ENCODE data around the gene PLXNA2. TPM values are rescaled to one million over a fixed set of nuclear protein-coding genes. Genes with fewer than 3 reads are reported as not detected.

Gene PLXNA2
- total RNA-seq, 1 donor from 2014 or later: 0.07 TPM

- Mint-ChIP-seq H3K9me3 (no peaks in the 10 kb centered on the region), H3K36me3 (ENCODE audit: low read depth) (no peaks in the 10 kb centered on the region), H3K4me1 (ENCODE audit: low read depth) (no peaks in the 10 kb centered on the region), H3K4me3 (ENCODE audit: low read depth) (no peak overlapping the region), H3K27me3 (ENCODE audit: low read depth) (peaks cover 14% of the 10 kb centered on the region), H3K27ac (no peak overlapping the region)
- intact Hi-C loops (cut with micrococcal nuclease): no loop called here
- DNase-seq (ENCODE audit: low spot score): no peak
Measured at GRCh38 chr1:208256556-208256955, 12.4 kb upstream of the PLXNA2 start.

GRCh38 chr1:208256091-208256490 lies 11.9 kb upstream of the PLXNA2 start:
- no peaks in the 10 kb centered on the region for H3K9me3 Mint-ChIP-seq
- intact Hi-C loops (cut with micrococcal nuclease): no loop called here
- no peak overlapping the region for H3K4me3 Mint-ChIP-seq (ENCODE audit: low read depth)
- no peak for DNase-seq (ENCODE audit: low spot score)
- no peak overlapping the region for H3K27ac Mint-ChIP-seq
- peaks cover 12% of the 10 kb centered on the region for H3K27me3 Mint-ChIP-seq (ENCODE audit: low read depth)
- H3K4me1 Mint-ChIP-seq (ENCODE audit: low read depth): no peaks in the 10 kb centered on the region
- no peaks in the 10 kb centered on the region for H3K36me3 Mint-ChIP-seq (ENCODE audit: low read depth)

- peaks cover 16% of the 10 kb centered on the region for H3K27me3 Mint-ChIP-seq (ENCODE audit: low read depth)
- H3K4me3 Mint-ChIP-seq (ENCODE audit: low read depth): no peak overlapping the region
- no peaks in the 10 kb centered on the region for H3K4me1 Mint-ChIP-seq (ENCODE audit: low read depth)
- DNase-seq (ENCODE audit: low spot score): no peak
- no peaks in the 10 kb centered on the region for H3K9me3 Mint-ChIP-seq
- no peak overlapping the region for H3K27ac Mint-ChIP-seq
- intact Hi-C loops (cut with micrococcal nuclease): no loop called here
- no peaks in the 10 kb centered on the region for H3K36me3 Mint-ChIP-seq (ENCODE audit: low read depth)
Measured at GRCh38 chr1:208254862-208255261, 10.7 kb upstream of the PLXNA2 start.

GRCh38 chr1:208254376-208254775 lies 10.2 kb upstream of the PLXNA2 start:
- H3K4me3 Mint-ChIP-seq (ENCODE audit: low read depth): no peak overlapping the region
- no peak overlapping the region for H3K27ac Mint-ChIP-seq
- DNase-seq (ENCODE audit: low spot score): no peak
- H3K4me1 Mint-ChIP-seq (ENCODE audit: low read depth): no peaks in the 10 kb centered on the region
- intact Hi-C loops (cut with micrococcal nuclease): no loop called here
- peaks cover 14% of the 10 kb centered on the region for H3K27me3 Mint-ChIP-seq (ENCODE audit: low read depth)
- H3K9me3 Mint-ChIP-seq: no peaks in the 10 kb centered on the region
- no peaks in the 10 kb centered on the region for H3K36me3 Mint-ChIP-seq (ENCODE audit: low read depth)

GRCh38 chr1:208252836-208253576 lies 8.8 kb upstream of the PLXNA2 start:
- Mint-ChIP-seq H3K27me3 (ENCODE audit: low read depth) (peaks cover 15% of the 10 kb centered on the region), H3K27ac (no peak overlapping the region), H3K36me3 (ENCODE audit: low read depth) (no peaks in the 10 kb centered on the region), H3K4me3 (ENCODE audit: low read depth) (no peak overlapping the region), H3K4me1 (ENCODE audit: low read depth) (no peaks in the 10 kb centered on the region), H3K9me3 (no peaks in the 10 kb centered on the region)
- DNase-seq (ENCODE audit: low spot score): no peak
- intact Hi-C loops (cut with micrococcal nuclease): no loop called here

GRCh38 chr1:208251911-208252835 lies 8.0 kb upstream of the PLXNA2 start:
- peaks cover 15% of the 10 kb centered on the region for H3K27me3 Mint-ChIP-seq (ENCODE audit: low read depth)
- no peak overlapping the region for H3K4me3 Mint-ChIP-seq (ENCODE audit: low read depth)
- no peak overlapping the region for H3K27ac Mint-ChIP-seq
- no peaks in the 10 kb centered on the region for H3K36me3 Mint-ChIP-seq (ENCODE audit: low read depth)
- H3K9me3 Mint-ChIP-seq: no peaks in the 10 kb centered on the region
- intact Hi-C loops (cut with micrococcal nuclease): no loop called here
- no peak for DNase-seq (ENCODE audit: low spot score)
- H3K4me1 Mint-ChIP-seq (ENCODE audit: low read depth): no peaks in the 10 kb centered on the region

- no peaks in the 10 kb centered on the region for H3K9me3 Mint-ChIP-seq
- no peak for DNase-seq (ENCODE audit: low spot score)
Measured at GRCh38 chr1:208251015-208251414, 6.8 kb upstream of the PLXNA2 start.

GRCh38 chr1:208250613-208251012 lies 6.4 kb upstream of the PLXNA2 start:
- no peak overlapping the region for H3K4me3 Mint-ChIP-seq (ENCODE audit: low read depth)
- H3K9me3 Mint-ChIP-seq: no peaks in the 10 kb centered on the region
- no peak for DNase-seq (ENCODE audit: low spot score)
- no peaks in the 10 kb centered on the region for H3K4me1 Mint-ChIP-seq (ENCODE audit: low read depth)
- no peak overlapping the region for H3K27ac Mint-ChIP-seq
- H3K27me3 Mint-ChIP-seq (ENCODE audit: low read depth): peaks cover 16% of the 10 kb centered on the region
- H3K36me3 Mint-ChIP-seq (ENCODE audit: low read depth): no peaks in the 10 kb centered on the region
- intact Hi-C loops (cut with micrococcal nuclease): no loop called here

More at GRCh38 chr1:208251015-208251414, 6.8 kb upstream of the PLXNA2 start:
- no peak overlapping the region for H3K4me3 Mint-ChIP-seq (ENCODE audit: low read depth)
- no peaks in the 10 kb centered on the region for H3K4me1 Mint-ChIP-seq (ENCODE audit: low read depth)
- no peaks in the 10 kb centered on the region for H3K36me3 Mint-ChIP-seq (ENCODE audit: low read depth)
- H3K27ac Mint-ChIP-seq: no peak overlapping the region
- H3K27me3 Mint-ChIP-seq (ENCODE audit: low read depth): peaks cover 17% of the 10 kb centered on the region
- intact Hi-C loops (cut with micrococcal nuclease): no loop called here

GRCh38 chr1:208248991-208249696 lies 5.0 kb upstream of the PLXNA2 start:
- Mint-ChIP-seq H3K27me3 (ENCODE audit: low read depth) (peaks cover 23% of the 10 kb centered on the region), H3K4me1 (ENCODE audit: low read depth) (peaks cover 9% of the 10 kb centered on the region), H3K4me3 (ENCODE audit: low read depth) (no peak overlapping the region), H3K36me3 (ENCODE audit: low read depth) (no peaks in the 10 kb centered on the region), H3K9me3 (no peaks in the 10 kb centered on the region), H3K27ac (no peak overlapping the region)
- intact Hi-C loops (cut with micrococcal nuclease): no loop called here
- DNase-seq (ENCODE audit: low spot score): no peak

GRCh38 chr1:208248307-208248801 lies 4.2 kb upstream of the PLXNA2 start:
- no peaks in the 10 kb centered on the region for H3K36me3 Mint-ChIP-seq (ENCODE audit: low read depth)
- H3K27ac Mint-ChIP-seq: no peak overlapping the region
- no peak overlapping the region for H3K4me3 Mint-ChIP-seq (ENCODE audit: low read depth)
- peaks cover 23% of the 10 kb centered on the region for H3K27me3 Mint-ChIP-seq (ENCODE audit: low read depth)
- no peaks in the 10 kb centered on the region for H3K9me3 Mint-ChIP-seq
- DNase-seq (ENCODE audit: low spot score): no peak
- intact Hi-C loops (cut with micrococcal nuclease): no loop called here
- H3K4me1 Mint-ChIP-seq (ENCODE audit: low read depth): peaks cover 9% of the 10 kb centered on the region

- DNase-seq (ENCODE audit: low spot score): no peak
- H3K27me3 Mint-ChIP-seq (ENCODE audit: low read depth): peaks cover 24% of the 10 kb centered on the region
- H3K4me3 Mint-ChIP-seq (ENCODE audit: low read depth): no peak overlapping the region
- peaks cover 9% of the 10 kb centered on the region for H3K4me1 Mint-ChIP-seq (ENCODE audit: low read depth)
- no peak overlapping the region for H3K27ac Mint-ChIP-seq
- H3K36me3 Mint-ChIP-seq (ENCODE audit: low read depth): no peaks in the 10 kb centered on the region
- intact Hi-C loops (cut with micrococcal nuclease): no loop called here
- no peaks in the 10 kb centered on the region for H3K9me3 Mint-ChIP-seq
Measured at GRCh38 chr1:208247696-208248095, 3.5 kb upstream of the PLXNA2 start.

- H3K4me1 Mint-ChIP-seq (ENCODE audit: low read depth): peaks cover 9% of the 10 kb centered on the region
- peaks cover 36% of the 10 kb centered on the region for H3K27me3 Mint-ChIP-seq (ENCODE audit: low read depth)
- peak; percentile 59 for DNase-seq (ENCODE audit: low spot score)
- no peaks in the 10 kb centered on the region for H3K9me3 Mint-ChIP-seq
- no peak overlapping the region for H3K27ac Mint-ChIP-seq
- intact Hi-C loops (cut with micrococcal nuclease): loop anchor here (2.0 kb wide), 1 partner anchor 112 kb away; no protein-coding TSS in a partner anchor
- peak overlapping the region; percentile 52 for H3K4me3 Mint-ChIP-seq (ENCODE audit: low read depth)
- H3K36me3 Mint-ChIP-seq (ENCODE audit: low read depth): no peaks in the 10 kb centered on the region
Measured at GRCh38 chr1:208245185-208245705, 1.1 kb upstream of the PLXNA2 start.
